ENCODE results near the gene DGKZ. TPM values are rescaled to one million over a fixed set of nuclear protein-coding genes. Genes with fewer than 3 reads are reported as not detected.

DGKZ gene
- total RNA-seq, 4 donors from 2014 or later: 104 to 270 (median 200) TPM

- DNase-seq: peak in 1 of 3 donors; percentile 56
- Histone ChIP-seq H3K9me3 (no peaks in the 10 kb centered on the region), H3K36me3 (no peaks in the 10 kb centered on the region), H3K27ac (no peak overlapping the region), H3K27me3 (peaks cover 0 to 32% of the 10 kb centered on the region in 2 donors), H3K4me3 (peak overlapping the region in 2 of 4 donors; percentile 55 to 63), H3K4me1 (peaks cover 0 to 56% (median 24%) of the 10 kb centered on the region in 4 donors)
- TF ChIP-seq POLR2A (IDR thresholded peaks at IDR 0.05) (no peak), CTCF (IDR thresholded peaks at IDR 0.05) (no peak)
Observed at GRCh38 chr11:46390331-46391171, 43.3 kb downstream of the DGKZ start.

- DNase-seq: no peak
- no peaks in the 10 kb centered on the region for H3K9me3 ChIP-seq
- no peak for TF ChIP-seq CTCF (IDR thresholded peaks at IDR 0.05)
- TF ChIP-seq POLR2A (IDR thresholded peaks at IDR 0.05): no peak
- H3K4me1 ChIP-seq: peaks cover 0 to 56% (median 24%) of the 10 kb centered on the region in 4 donors
- peaks cover 0 to 32% of the 10 kb centered on the region in 2 donors for H3K27me3 ChIP-seq
- peak overlapping the region in 1 of 4 donors; percentile 17 for H3K27ac ChIP-seq
- peak overlapping the region in 3 of 4 donors; percentile 29 to 63 (median 55) for H3K4me3 ChIP-seq
- peaks cover 0 to 4% (median 0%) of the 10 kb centered on the region in 3 donors for H3K36me3 ChIP-seq
Observed at GRCh38 chr11:46391186-46391577, 43.9 kb downstream of the DGKZ start.

- peak in 1 of 3 donors; percentile 81 for DNase-seq
- Histone ChIP-seq H3K27me3 (peaks cover 0 to 32% of the 10 kb centered on the region in 2 donors), H3K4me1 (peaks cover 0 to 56% (median 24%) of the 10 kb centered on the region in 4 donors), H3K27ac (peak within 1 kb of the TSS in 1 of 4 donors; percentile 22), H3K36me3 (peaks cover 0 to 10% (median 0%) of the 10 kb centered on the region in 3 donors), H3K9me3 (no peaks in the 10 kb centered on the region), H3K4me3 (peak within 1 kb of the TSS; percentile 14 to 63 (median 42))
- TF ChIP-seq POLR2A (IDR thresholded peaks at IDR 0.05): no peak
- TF ChIP-seq CTCF (IDR thresholded peaks at IDR 0.05): peak in 3 of 6 experiments; percentile 40 to 43 (median 43)
Observed at GRCh38 chr11:46391578-46392420, 44.5 kb downstream of the DGKZ start, which contains the start of gene CHRM4. CHRM4 (minus strand) TSS chr11:46391776; CDS start chr11:46386557, 5,219 bp downstream.

GRCh38 chr11:46392421-46393230 lies 45.4 kb downstream of the DGKZ start:
- peak overlapping the region in 1 of 4 donors; percentile 22 for H3K27ac ChIP-seq
- H3K4me3 ChIP-seq: peak overlapping the region; percentile 14 to 63 (median 42)
- no peaks in the 10 kb centered on the region for H3K9me3 ChIP-seq
- peaks cover 0 to 32% of the 10 kb centered on the region in 2 donors for H3K27me3 ChIP-seq
- H3K36me3 ChIP-seq: peaks cover 0 to 19% (median 0%) of the 10 kb centered on the region in 3 donors
- TF ChIP-seq POLR2A (IDR thresholded peaks at IDR 0.05) (no peak), CTCF (IDR thresholded peaks at IDR 0.05) (peak in 1 of 6 experiments; percentile 2)
- peaks cover 0 to 54% (median 24%) of the 10 kb centered on the region in 4 donors for H3K4me1 ChIP-seq
- peak; percentile 52 to 90 (median 88) for DNase-seq

Measured in Peyer's patch (tissue), 4 donors.